ENCODE results near the gene NREP.

DNA sequence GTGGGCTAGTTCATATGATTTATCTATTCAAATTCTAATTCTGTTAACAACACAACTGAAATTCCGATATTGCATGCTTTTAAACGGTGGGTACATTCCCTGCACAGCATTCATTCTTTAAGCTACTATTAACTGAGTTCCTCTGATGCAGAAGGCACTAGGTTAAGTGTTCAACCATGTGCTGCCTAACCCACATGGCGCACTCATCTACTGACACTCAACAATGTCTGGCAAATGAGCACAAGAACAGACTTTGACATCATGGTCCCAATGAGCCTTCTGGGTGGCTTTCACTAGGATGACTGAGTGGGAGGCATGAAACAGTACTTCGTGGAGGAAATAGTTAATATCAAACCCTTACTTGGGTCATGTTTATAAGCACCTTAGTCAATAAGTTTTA, 10.2 kb downstream of the NREP start:
- TF ChIP-seq SP1 (CRISPR knock-in tag; conservative IDR thresholded peaks at IDR 0.05): no peak
- no peak for TF ChIP-seq MAX (CRISPR knock-in tag; IDR thresholded peaks at IDR 0.05)
- TF ChIP-seq NR2C2 (CRISPR knock-in tag; IDR thresholded peaks at IDR 0.05): no peak
- no peak for TF ChIP-seq SMAD4 (CRISPR knock-in tag; IDR thresholded peaks at IDR 0.05)
- TF ChIP-seq, protein P1, sequence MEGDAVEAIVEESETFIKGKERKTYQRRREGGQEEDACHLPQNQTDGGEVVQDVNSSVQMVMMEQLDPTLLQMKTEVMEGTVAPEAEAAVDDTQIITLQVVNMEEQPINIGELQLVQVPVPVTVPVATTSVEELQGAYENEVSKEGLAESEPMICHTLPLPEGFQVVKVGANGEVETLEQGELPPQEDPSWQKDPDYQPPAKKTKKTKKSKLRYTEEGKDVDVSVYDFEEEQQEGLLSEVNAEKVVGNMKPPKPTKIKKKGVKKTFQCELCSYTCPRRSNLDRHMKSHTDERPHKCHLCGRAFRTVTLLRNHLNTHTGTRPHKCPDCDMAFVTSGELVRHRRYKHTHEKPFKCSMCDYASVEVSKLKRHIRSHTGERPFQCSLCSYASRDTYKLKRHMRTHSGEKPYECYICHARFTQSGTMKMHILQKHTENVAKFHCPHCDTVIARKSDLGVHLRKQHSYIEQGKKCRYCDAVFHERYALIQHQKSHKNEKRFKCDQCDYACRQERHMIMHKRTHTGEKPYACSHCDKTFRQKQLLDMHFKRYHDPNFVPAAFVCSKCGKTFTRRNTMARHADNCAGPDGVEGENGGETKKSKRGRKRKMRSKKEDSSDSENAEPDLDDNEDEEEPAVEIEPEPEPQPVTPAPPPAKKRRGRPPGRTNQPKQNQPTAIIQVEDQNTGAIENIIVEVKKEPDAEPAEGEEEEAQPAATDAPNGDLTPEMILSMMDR (IDR thresholded peaks at IDR 0.05): no peak

Data from WTC11 (cell line).